B cell (primary cell): Measurements from ENCODE around the gene CRYZ.

ENCODE experiments used
- EZH2 ChIP-seq: IDR thresholded peaks from 2 replicates; pipeline ENCODE4 v1.6.1; 2012; ENCODE audit warnings: borderline replicate concordance, low read depth, mild to moderate bottlenecking, moderate library complexity, low read length; ENCODE audit not compliant: insufficient read depth, poor library complexity, severe bottlenecking
- TF ChIP-seq, protein P1 (sequence below): fragments of 200-600 bp; IDR thresholded peaks from one replicate; pipeline ENCODE4 v1.8.0; 2022; ENCODE audit warnings: antibody characterized with exemption, mild to moderate bottlenecking

DNA sequence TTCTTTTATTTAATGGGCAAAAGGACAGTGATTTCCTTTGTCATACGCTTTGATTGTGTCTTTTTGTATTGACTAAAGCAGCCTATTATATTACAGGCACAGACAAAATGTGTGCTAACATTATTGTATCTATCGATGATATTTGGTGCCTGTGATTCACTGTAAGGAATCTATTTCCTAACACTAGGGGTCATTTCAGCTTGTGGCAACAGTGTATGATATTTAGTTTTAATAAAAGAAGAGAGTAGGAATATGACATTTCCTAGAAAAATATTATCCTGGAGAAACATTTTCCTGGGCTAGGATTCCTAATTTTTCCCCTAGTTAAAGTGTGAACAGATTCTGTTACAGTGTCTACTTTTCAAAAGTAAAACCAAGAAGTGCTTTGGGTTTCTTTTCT, 42.9 kb upstream of the CRYZ start:
- TF ChIP-seq EZH2 = no peak
- TF ChIP-seq, protein P1, sequence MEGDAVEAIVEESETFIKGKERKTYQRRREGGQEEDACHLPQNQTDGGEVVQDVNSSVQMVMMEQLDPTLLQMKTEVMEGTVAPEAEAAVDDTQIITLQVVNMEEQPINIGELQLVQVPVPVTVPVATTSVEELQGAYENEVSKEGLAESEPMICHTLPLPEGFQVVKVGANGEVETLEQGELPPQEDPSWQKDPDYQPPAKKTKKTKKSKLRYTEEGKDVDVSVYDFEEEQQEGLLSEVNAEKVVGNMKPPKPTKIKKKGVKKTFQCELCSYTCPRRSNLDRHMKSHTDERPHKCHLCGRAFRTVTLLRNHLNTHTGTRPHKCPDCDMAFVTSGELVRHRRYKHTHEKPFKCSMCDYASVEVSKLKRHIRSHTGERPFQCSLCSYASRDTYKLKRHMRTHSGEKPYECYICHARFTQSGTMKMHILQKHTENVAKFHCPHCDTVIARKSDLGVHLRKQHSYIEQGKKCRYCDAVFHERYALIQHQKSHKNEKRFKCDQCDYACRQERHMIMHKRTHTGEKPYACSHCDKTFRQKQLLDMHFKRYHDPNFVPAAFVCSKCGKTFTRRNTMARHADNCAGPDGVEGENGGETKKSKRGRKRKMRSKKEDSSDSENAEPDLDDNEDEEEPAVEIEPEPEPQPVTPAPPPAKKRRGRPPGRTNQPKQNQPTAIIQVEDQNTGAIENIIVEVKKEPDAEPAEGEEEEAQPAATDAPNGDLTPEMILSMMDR = no peak
